ENCODE data around the gene FGF5.

DNA sequence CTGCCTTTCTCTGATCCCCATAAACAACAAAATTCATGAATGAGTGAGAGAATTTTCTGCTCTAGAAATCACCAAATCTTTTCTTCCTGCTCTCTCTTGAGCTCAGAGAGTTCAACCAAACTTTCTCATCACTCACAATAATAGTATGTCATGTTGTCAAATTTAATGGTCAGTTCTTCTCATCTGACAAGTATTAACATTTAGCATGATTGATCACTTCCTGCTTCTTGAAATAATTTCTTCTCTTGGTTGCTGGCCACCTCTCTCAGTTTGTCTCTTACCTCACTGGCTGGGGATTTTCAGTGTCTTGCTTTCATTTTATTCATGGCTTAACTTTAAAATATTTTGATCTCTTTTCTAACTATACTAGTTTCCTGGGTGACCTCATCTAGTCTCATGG lies 25.5 kb upstream of the FGF5 start:
- TF ChIP-seq, protein P1, sequence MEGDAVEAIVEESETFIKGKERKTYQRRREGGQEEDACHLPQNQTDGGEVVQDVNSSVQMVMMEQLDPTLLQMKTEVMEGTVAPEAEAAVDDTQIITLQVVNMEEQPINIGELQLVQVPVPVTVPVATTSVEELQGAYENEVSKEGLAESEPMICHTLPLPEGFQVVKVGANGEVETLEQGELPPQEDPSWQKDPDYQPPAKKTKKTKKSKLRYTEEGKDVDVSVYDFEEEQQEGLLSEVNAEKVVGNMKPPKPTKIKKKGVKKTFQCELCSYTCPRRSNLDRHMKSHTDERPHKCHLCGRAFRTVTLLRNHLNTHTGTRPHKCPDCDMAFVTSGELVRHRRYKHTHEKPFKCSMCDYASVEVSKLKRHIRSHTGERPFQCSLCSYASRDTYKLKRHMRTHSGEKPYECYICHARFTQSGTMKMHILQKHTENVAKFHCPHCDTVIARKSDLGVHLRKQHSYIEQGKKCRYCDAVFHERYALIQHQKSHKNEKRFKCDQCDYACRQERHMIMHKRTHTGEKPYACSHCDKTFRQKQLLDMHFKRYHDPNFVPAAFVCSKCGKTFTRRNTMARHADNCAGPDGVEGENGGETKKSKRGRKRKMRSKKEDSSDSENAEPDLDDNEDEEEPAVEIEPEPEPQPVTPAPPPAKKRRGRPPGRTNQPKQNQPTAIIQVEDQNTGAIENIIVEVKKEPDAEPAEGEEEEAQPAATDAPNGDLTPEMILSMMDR (IDR thresholded peaks at IDR 0.05): no peak
- TF ChIP-seq POLR2A (IDR thresholded peaks at IDR 0.05): no peak
